ENCODE data around the gene KRTAP12-1. TPM values are rescaled to one million over a fixed set of nuclear protein-coding genes. Genes with fewer than 3 reads are reported as not detected.

KRTAP12-1 gene
- total and polyA plus RNA-seq, 9 of the 15 experiments (the other 6 are each of a cell fraction or from before 2014, with no cell fraction given) = not detected

DNA sequence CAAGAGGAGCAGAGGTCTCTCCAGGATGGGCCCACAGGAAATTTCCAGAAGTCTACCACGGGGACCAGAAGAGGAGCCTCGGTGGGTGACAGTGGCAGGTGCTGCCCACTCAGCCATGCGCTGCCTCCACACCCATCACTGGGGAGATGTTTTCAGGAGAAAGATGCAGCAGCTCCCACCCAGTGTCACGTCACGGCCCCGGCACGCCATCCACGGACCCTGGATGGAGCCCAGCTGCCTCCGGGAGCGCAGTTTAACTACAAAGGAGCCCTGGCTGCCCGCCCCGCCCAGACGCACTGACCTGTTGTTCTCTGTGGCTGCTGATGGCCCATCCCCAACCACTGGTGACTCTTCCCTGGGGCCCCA is 22.7 kb upstream of the KRTAP12-1 start (continued):
- TF ChIP-seq ZNF507 (tag; conservative IDR thresholded peaks at IDR 0.05) (no peak), ZNF3 (CRISPR knock-in tag; IDR thresholded peaks at IDR 0.05) (no peak), ILK (tag; IDR thresholded peaks at IDR 0.05; ENCODE audit: borderline replicate concordance, low read depth) (no peak), CXXC5 (CRISPR knock-in tag; IDR thresholded peaks at IDR 0.05) (no peak), TAF15 (IDR thresholded peaks at IDR 0.05; ENCODE audit: low read depth, low read length) (no peak)
- TF ChIP-seq, protein P1, sequence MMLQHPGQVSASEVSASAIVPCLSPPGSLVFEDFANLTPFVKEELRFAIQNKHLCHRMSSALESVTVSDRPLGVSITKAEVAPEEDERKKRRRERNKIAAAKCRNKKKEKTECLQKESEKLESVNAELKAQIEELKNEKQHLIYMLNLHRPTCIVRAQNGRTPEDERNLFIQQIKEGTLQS (IDR thresholded peaks at IDR 0.05) = no peak
- TF ChIP-seq, protein P1 (CRISPR knock-in tag; conservative IDR thresholded peaks at IDR 0.05) = no peak
- TF ChIP-seq, protein P2, sequence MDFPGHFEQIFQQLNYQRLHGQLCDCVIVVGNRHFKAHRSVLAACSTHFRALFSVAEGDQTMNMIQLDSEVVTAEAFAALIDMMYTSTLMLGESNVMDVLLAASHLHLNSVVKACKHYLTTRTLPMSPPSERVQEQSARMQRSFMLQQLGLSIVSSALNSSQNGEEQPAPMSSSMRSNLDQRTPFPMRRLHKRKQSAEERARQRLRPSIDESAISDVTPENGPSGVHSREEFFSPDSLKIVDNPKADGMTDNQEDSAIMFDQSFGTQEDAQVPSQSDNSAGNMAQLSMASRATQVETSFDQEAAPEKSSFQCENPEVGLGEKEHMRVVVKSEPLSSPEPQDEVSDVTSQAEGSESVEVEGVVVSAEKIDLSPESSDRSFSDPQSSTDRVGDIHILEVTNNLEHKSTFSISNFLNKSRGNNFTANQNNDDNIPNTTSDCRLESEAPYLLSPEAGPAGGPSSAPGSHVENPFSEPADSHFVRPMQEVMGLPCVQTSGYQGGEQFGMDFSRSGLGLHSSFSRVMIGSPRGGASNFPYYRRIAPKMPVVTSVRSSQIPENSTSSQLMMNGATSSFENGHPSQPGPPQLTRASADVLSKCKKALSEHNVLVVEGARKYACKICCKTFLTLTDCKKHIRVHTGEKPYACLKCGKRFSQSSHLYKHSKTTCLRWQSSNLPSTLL (IDR thresholded peaks at IDR 0.05) = no peak
- TF ChIP-seq, protein P3, sequence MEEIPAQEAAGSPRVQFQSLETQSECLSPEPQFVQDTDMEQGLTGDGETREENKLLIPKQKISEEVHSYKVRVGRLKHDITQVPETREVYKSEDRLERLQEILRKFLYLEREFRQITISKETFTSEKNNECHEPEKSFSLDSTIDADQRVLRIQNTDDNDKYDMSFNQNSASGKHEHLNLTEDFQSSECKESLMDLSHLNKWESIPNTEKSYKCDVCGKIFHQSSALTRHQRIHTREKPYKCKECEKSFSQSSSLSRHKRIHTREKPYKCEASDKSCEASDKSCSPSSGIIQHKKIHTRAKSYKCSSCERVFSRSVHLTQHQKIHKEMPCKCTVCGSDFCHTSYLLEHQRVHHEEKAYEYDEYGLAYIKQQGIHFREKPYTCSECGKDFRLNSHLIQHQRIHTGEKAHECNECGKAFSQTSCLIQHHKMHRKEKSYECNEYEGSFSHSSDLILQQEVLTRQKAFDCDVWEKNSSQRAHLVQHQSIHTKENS (CRISPR knock-in tag; IDR thresholded peaks at IDR 0.05) = no peak
